ENCODE measurements around the gene PLOD1.

The PLOD1 gene

GRCh38 chr1:11970441-11971185, 36.1 kb downstream of the PLOD1 start:
- Histone ChIP-seq H3K36me3 (ENCODE audit: insufficient read depth, low read length) (peaks cover 16% of the 10 kb centered on the region), H3K79me2 (ENCODE audit: insufficient read depth, low read length) (no peaks in the 10 kb centered on the region), H4K20me1 (ENCODE audit: insufficient read depth, low read length) (no peaks in the 10 kb centered on the region), H3K4me3 (ENCODE audit: low read depth in 1 of 2, low read length in 2 of 2) (no peak overlapping the region), H3K27me3 (ENCODE audit: insufficient read depth, low read length, poor library complexity) (no peaks in the 10 kb centered on the region), H3K4me1 (ENCODE audit: insufficient read depth, low read length) (no peaks in the 10 kb centered on the region), H3K9ac (ENCODE audit: low read depth, low read length) (no peak overlapping the region), H3K9me3 (ENCODE audit: insufficient read depth, low read length, severe bottlenecking) (no peaks in the 10 kb centered on the region), H3K27ac (ENCODE audit: low read length) (no peak overlapping the region), H3K4me2 (ENCODE audit: insufficient read depth, low read length) (no peak overlapping the region), H2AFZ (ENCODE audit: low read depth, low read length) (no peak overlapping the region)
- DNase-seq (no peak), ATAC-seq (ENCODE audit: insufficient read depth, low read depth) (no peak)
- TF ChIP-seq EZH2 (IDR thresholded peaks at IDR 0.05; ENCODE audit: borderline replicate concordance, low read depth, low read length, severe bottlenecking) (no peak), CTCF (IDR thresholded peaks at IDR 0.05; ENCODE audit: borderline replicate concordance, extremely low read depth, low read length, poor library complexity, severe bottlenecking) (no peak)

GRCh38 chr1:11977625-11978024, 43.1 kb downstream of the PLOD1 start:
- peaks cover 32% of the 10 kb centered on the region for H3K4me1 ChIP-seq (ENCODE audit: insufficient read depth, low read length)
- no peak for ATAC-seq (ENCODE audit: insufficient read depth, low read depth)
- no peak for DNase-seq

GRCh38 chr1:11978301-11978700, 43.8 kb downstream of the PLOD1 start:
- peaks cover 3% of the 10 kb centered on the region; the same call in 1 of the 2 replicates for H4K20me1 ChIP-seq (ENCODE audit: insufficient read depth, low read length)
- H3K4me1 ChIP-seq (ENCODE audit: insufficient read depth, low read length), result peaks cover 39% of the 10 kb centered on the region
- no peak overlapping the region for H2AFZ ChIP-seq (ENCODE audit: low read depth, low read length)
- H3K27me3 ChIP-seq (ENCODE audit: insufficient read depth, low read length, poor library complexity), result no peaks in the 10 kb centered on the region
- peaks cover 18% of the 10 kb centered on the region for H3K36me3 ChIP-seq (ENCODE audit: insufficient read depth, low read length)
- peaks cover 30% of the 10 kb centered on the region for H3K79me2 ChIP-seq (ENCODE audit: insufficient read depth, low read length)
- H3K9me3 ChIP-seq (ENCODE audit: insufficient read depth, low read length, severe bottlenecking), result no peaks in the 10 kb centered on the region
- H3K4me3 ChIP-seq (ENCODE audit: low read depth in 1 of 2, low read length in 2 of 2), result no peak overlapping the region
- H3K4me2 ChIP-seq (ENCODE audit: insufficient read depth, low read length), result no peak overlapping the region
- no peak for DNase-seq
- no peak for TF ChIP-seq CTCF (IDR thresholded peaks at IDR 0.05; ENCODE audit: borderline replicate concordance, extremely low read depth, low read length, poor library complexity, severe bottlenecking)
- TF ChIP-seq EZH2 (IDR thresholded peaks at IDR 0.05; ENCODE audit: borderline replicate concordance, low read depth, low read length, severe bottlenecking), result no peak
- ATAC-seq (ENCODE audit: insufficient read depth, low read depth), result no peak
- H3K9ac ChIP-seq (ENCODE audit: low read depth, low read length), result no peak overlapping the region
- no peak overlapping the region for H3K27ac ChIP-seq (ENCODE audit: low read length)

More at GRCh38 chr1:11977625-11978024, 43.1 kb downstream of the PLOD1 start:
- TF ChIP-seq CTCF (IDR thresholded peaks at IDR 0.05; ENCODE audit: borderline replicate concordance, extremely low read depth, low read length, poor library complexity, severe bottlenecking) (no peak), EZH2 (IDR thresholded peaks at IDR 0.05; ENCODE audit: borderline replicate concordance, low read depth, low read length, severe bottlenecking) (no peak)
- no peaks in the 10 kb centered on the region for H3K27me3 ChIP-seq (ENCODE audit: insufficient read depth, low read length, poor library complexity)
- no peaks in the 10 kb centered on the region for H4K20me1 ChIP-seq (ENCODE audit: insufficient read depth, low read length)
- H3K79me2 ChIP-seq (ENCODE audit: insufficient read depth, low read length), result peaks cover 23% of the 10 kb centered on the region
- no peak overlapping the region for H3K4me3 ChIP-seq (ENCODE audit: low read depth in 1 of 2, low read length in 2 of 2)
- peaks cover 14% of the 10 kb centered on the region for H3K36me3 ChIP-seq (ENCODE audit: insufficient read depth, low read length)
- H3K4me2 ChIP-seq (ENCODE audit: insufficient read depth, low read length), result no peak overlapping the region
- H2AFZ ChIP-seq (ENCODE audit: low read depth, low read length), result no peak overlapping the region
- H3K9ac ChIP-seq (ENCODE audit: low read depth, low read length), result no peak overlapping the region
- no peaks in the 10 kb centered on the region for H3K9me3 ChIP-seq (ENCODE audit: insufficient read depth, low read length, severe bottlenecking)
- no peak overlapping the region for H3K27ac ChIP-seq (ENCODE audit: low read length)

Data from DND-41 (cell line).